HCT116 (cell line): ENCODE measurements around the gene SLC2A13. TPM values are rescaled to one million over a fixed set of nuclear protein-coding genes. Genes with fewer than 3 reads are reported as not detected.

Experiments used
- ATAC-seq: fragments of 200-7000 bp; cut with Tn5 transposase; 2 replicates; pipeline ENCODE4 v1.9.1; 2020; ENCODE audit warnings: mild to moderate bottlenecking, moderate library complexity
- BruUV-seq: library from RNA; stranded (reverse); fragments of 400-500 nt; replicated peaks from 2 replicates; lab custom pipeline; 2021; lab: Mats Ljungman, UMichigan
- CTCF ChIA-PET: fragments of 300-600 bp; sonication (Branson Sonifier 250); formaldehyde crosslinking; loops from one replicate; lab custom pipeline; 2021; ENCODE audit warnings: antibody characterized with exemption; lab: Charles Lee
- POLR2A ChIA-PET: fragments of 300-600, 350-600 bp; sonication (Branson Sonifier 250); formaldehyde crosslinking; loops from one replicate; lab custom pipeline; 2021; ENCODE audit warnings: antibody characterized with exemption; lab: Charles Lee
- RAD21 ChIA-PET, 2 experiments: fragments of 300-600 bp; sonication (Branson Sonifier 250); formaldehyde crosslinking; loops; one replicate each; lab custom pipeline; 2023; ENCODE audit warnings: low total read pairs in 2 of 2; ENCODE audit not compliant: uncharacterized antibody in 2 of 2, unreplicated experiment in 2 of 2, low non-redundant PET in 1 of 2; lab: Charles Lee
- DNase-seq: peaks from one replicate; pipeline ENCODE4 v3.0.0-alpha.2; 2010; ENCODE audit warnings: low read depth, low spot score
- H2AFZ ChIP-seq: fragments of 200-600 bp; shearing (Covaris generic), sonication (generic); 2 replicates; pipeline ENCODE4 v1.6.1; 2017; ENCODE audit warnings: low read depth, mixed run types, mixed read lengths, antibody characterized with exemption, low read length; ENCODE audit not compliant: poor library complexity, severe bottlenecking
- H3K27ac ChIP-seq: 2 replicates; pipeline ENCODE4 v1.5.1; 2012; ENCODE audit warnings: low read depth, low read length
- H3K27me3 ChIP-seq: fragments of 200-600 bp; sonication (generic); 2 replicates; pipeline ENCODE4 v1.6.1; 2016; ENCODE audit warnings: mixed run types, low read length, mixed read lengths; ENCODE audit not compliant: insufficient read depth
- H3K36me3 ChIP-seq, 2 experiments: fragments of 200-500 bp in 1 of 2; fragments of 200-600 bp in 1 of 2; sonication (Bioruptor generic) in 1 of 2; sonication (generic) in 1 of 2; 2 replicates each; pipeline versions ENCODE4 v1.5.1 to v1.6.1; 2014 to 2016; ENCODE audit warnings: low read length in 2 of 2, inconsistent platforms in 1 of 2, mixed read lengths in 1 of 2, mixed run types in 1 of 2; ENCODE audit not compliant: insufficient read depth in 2 of 2, control insufficient read depth in 1 of 2
- H3K4me1 ChIP-seq, 2 experiments: fragments of 200-600 bp in 1 of 2; sonication (generic) in 1 of 2; 2 replicates each; pipeline versions ENCODE4 v1.5.1 to v1.6.1; 2012 to 2017; ENCODE audit warnings: low read length in 2 of 2, inconsistent platforms in 1 of 2, mild to moderate bottlenecking in 1 of 2, mixed read lengths in 1 of 2, mixed run types in 1 of 2, moderate library complexity in 1 of 2; ENCODE audit not compliant: insufficient read depth in 2 of 2, control insufficient read depth in 1 of 2
- H3K4me2 ChIP-seq: fragments of 200-600 bp; sonication (generic); 2 replicates; pipeline ENCODE4 v1.6.1; 2017; ENCODE audit warnings: mixed run types, low read length, mixed read lengths
- H3K4me3 ChIP-seq, 2 experiments: fragments of 200-600 bp in 1 of 2; sonication (generic) in 1 of 2; replicated peaks in 1 of 2; 2 replicates each; pipeline ENCODE4 v1.5.1; 2011 to 2016; ENCODE audit warnings: low read length in 2 of 2, control low read depth in 1 of 2, low read depth in 1 of 2, mild to moderate bottlenecking in 1 of 2, mixed read lengths in 1 of 2, mixed run types in 1 of 2
- H3K79me2 ChIP-seq: fragments of 200-600 bp; sonication (generic); 2 replicates; pipeline ENCODE4 v1.6.1; 2017; ENCODE audit warnings: mild to moderate bottlenecking, mixed run types, low read length, moderate library complexity, mixed read lengths; ENCODE audit not compliant: insufficient read depth
- H3K9ac ChIP-seq: fragments of 200-600 bp; sonication (generic); 2 replicates; pipeline ENCODE4 v1.6.1; 2016; ENCODE audit warnings: low read length, mixed read lengths
- H3K9me2 ChIP-seq: fragments of 200-600 bp; sonication (generic), shearing (Covaris generic); 2 replicates; pipeline ENCODE4 v1.6.1; 2017; ENCODE audit warnings: mixed run types, mild to moderate bottlenecking, moderate library complexity; ENCODE audit not compliant: insufficient read depth
- H3K9me3 ChIP-seq, 2 experiments: fragments of 200-500 bp in 1 of 2; fragments of 200-600 bp in 1 of 2; sonication (Bioruptor generic) in 1 of 2; sonication (generic) in 1 of 2; 2 replicates each; pipeline ENCODE4 v1.6.1; 2014 to 2017; ENCODE audit warnings: low read length in 2 of 2, mixed read lengths in 2 of 2, inconsistent platforms in 1 of 2, low read depth in 1 of 2, mild to moderate bottlenecking in 1 of 2, mixed run types in 1 of 2, moderate library complexity in 1 of 2; ENCODE audit not compliant: control insufficient read depth in 1 of 2, insufficient read depth in 1 of 2
- H4K20me1 ChIP-seq: fragments of 200-600 bp; sonication (generic), shearing (Covaris generic); 2 replicates; pipeline ENCODE4 v1.6.1; 2017; ENCODE audit warnings: mixed run types, mild to moderate bottlenecking, moderate library complexity; ENCODE audit not compliant: insufficient read depth
- CEBPB ChIP-seq: IDR thresholded peaks from 2 replicates; pipeline ENCODE4 v1.6.1; 2012; ENCODE audit warnings: low read depth
- CTCF ChIP-seq, 3 experiments: fragments of 200-600 bp in 1 of 3; sonication (generic) in 1 of 3; IDR thresholded peaks in 2 of 3; conservative IDR thresholded peaks in 1 of 3; 2 replicates each; pipeline ENCODE4 v1.5.1; 2012 to 2017; ENCODE audit warnings: low read depth in 2 of 3, low read length in 2 of 3, antibody characterized with exemption in 1 of 3, borderline replicate concordance in 1 of 3, control low read depth in 1 of 3, mild to moderate bottlenecking in 1 of 3, mixed read lengths in 1 of 3, mixed run types in 1 of 3, moderate library complexity in 1 of 3; ENCODE audit not compliant: insufficient read depth in 1 of 3
- EZH2 ChIP-seq: fragments of 200-600 bp; sonication (generic); IDR thresholded peaks from 2 replicates; pipeline ENCODE4 v1.6.1; 2017; ENCODE audit warnings: antibody characterized with exemption, mixed run types
- JUND ChIP-seq: IDR thresholded peaks from 2 replicates; pipeline ENCODE4 v1.6.1; 2012
- MAX ChIP-seq: IDR thresholded peaks from 2 replicates; pipeline ENCODE4 v1.6.1; 2012
- POLR2AphosphoS5 ChIP-seq: IDR thresholded peaks from 2 replicates; pipeline ENCODE4 v1.6.1; 2011; ENCODE audit warnings: mild to moderate bottlenecking, low read depth, low read length, moderate library complexity
- SRF ChIP-seq: IDR thresholded peaks from 2 replicates; pipeline ENCODE4 v1.6.1; 2012; ENCODE audit warnings: low read depth
- YY1 ChIP-seq: IDR thresholded peaks from 2 replicates; pipeline ENCODE4 v1.6.1; 2011; ENCODE audit warnings: low read length, low read depth, moderate library complexity, mild to moderate bottlenecking; ENCODE audit not compliant: insufficient replicate concordance; ENCODE audit errors: extremely low read depth
- ZBTB33 ChIP-seq: IDR thresholded peaks from 2 replicates; pipeline ENCODE4 v1.6.1; 2011; ENCODE audit warnings: mild to moderate bottlenecking, low read length, moderate library complexity; ENCODE audit not compliant: insufficient replicate concordance; ENCODE audit errors: extremely low read depth
- intact Hi-C: fragments of 100-400 bp; cut with micrococcal nuclease; formaldehyde crosslinking; loops from 2 replicates; pipeline ENCODE4 v1.10.0; 2022
- total RNA-seq: library from RNA; stranded (reverse); gene quantifications from one replicate; pipeline ENCODE4 v1.2.1, GENCODE V29; 2021; ENCODE audit not compliant: unreplicated experiment

Gene SLC2A13
- total RNA-seq, 1 experiment from 2014 or later = 6.8 TPM

GRCh38 chr12:40017488-40017887 lies 88.4 kb downstream of the SLC2A13 start:
- no peak for ATAC-seq
- Histone ChIP-seq H3K36me3 (no peaks in the 10 kb centered on the region), H3K4me2 (no peak overlapping the region), H3K27me3 (no peaks in the 10 kb centered on the region), H3K79me2 (no peaks in the 10 kb centered on the region), H4K20me1 (no peaks in the 10 kb centered on the region), H3K27ac (no peak overlapping the region), H2AFZ (no peak overlapping the region), H3K4me1 (peaks cover 0 to 6% of the 10 kb centered on the region in 2 experiments; a peak in 1 of 4 replicates), H3K9me3 (no peaks in the 10 kb centered on the region), H3K4me3 (no peak overlapping the region), H3K9ac (no peak overlapping the region)
- ChIA-PET POLR2A (no interaction called here), RAD21 (no interaction called here), CTCF (no interaction called here)
- intact Hi-C loops = no loop called here
- no TSS peak for BruUV-seq
- TF ChIP-seq MAX (no peak), CEBPB (no peak), ZBTB33 (no peak), POLR2AphosphoS5 (no peak), JUND (no peak)
- TF ChIP-seq, all 23 proteins: peak for 0
- DNase-seq = no peak
- no peaks in the 10 kb centered on the region for H3K9me2 ChIP-seq

GRCh38 chr12:40016980-40017379 lies 88.9 kb downstream of the SLC2A13 start:
- H3K9ac ChIP-seq = no peak overlapping the region

More at GRCh38 chr12:40016980-40017379, 88.9 kb downstream of the SLC2A13 start:
- H3K27me3 ChIP-seq = no peaks in the 10 kb centered on the region
- no peak overlapping the region for H2AFZ ChIP-seq
- H3K9me2 ChIP-seq = no peaks in the 10 kb centered on the region
- no peak overlapping the region for H3K4me3 ChIP-seq
- ChIA-PET POLR2A (no interaction called here), RAD21 (no interaction called here), CTCF (no interaction called here)
- no peak for TF ChIP-seq SRF
- TF ChIP-seq CTCF (IDR thresholded peaks at IDR 0.05 in 2 of 3, conservative IDR thresholded peaks at IDR 0.05 in 1 of 3; ENCODE audit: borderline replicate concordance in 1 of 3, insufficient read depth in 1 of 3, low read depth in 2 of 3, low read length in 2 of 3) = no peak
- no peak for TF ChIP-seq EZH2
- TF ChIP-seq YY1 = no peak
- H3K27ac ChIP-seq = no peak overlapping the region
- no peaks in the 10 kb centered on the region for H3K9me3 ChIP-seq
- intact Hi-C loops = no loop called here
- H3K36me3 ChIP-seq = no peaks in the 10 kb centered on the region
- H3K4me1 ChIP-seq = peaks cover 0 to 6% of the 10 kb centered on the region in 2 experiments; a peak in 1 of 4 replicates
- BruUV-seq = no TSS peak
- no peaks in the 10 kb centered on the region for H4K20me1 ChIP-seq
- ATAC-seq (no peak), DNase-seq (no peak)
- no peaks in the 10 kb centered on the region for H3K79me2 ChIP-seq
- no peak overlapping the region for H3K4me2 ChIP-seq
